WTC11 (cell line): Measurements from ENCODE around the gene GPC5. TPM values are rescaled to one million over a fixed set of nuclear protein-coding genes. Genes with fewer than 3 reads are reported as not detected.

Experiments used
- ATAC-seq: fragments of 200-7000 bp; cut with Tn5 transposase; 2 replicates; pipeline ENCODE4 v1.10.0; 2021; ENCODE audit warnings: mild to moderate bottlenecking, moderate library complexity
- CTCF ChIA-PET: fragments of 300-600 bp; sonication (Branson Sonifier 250); formaldehyde crosslinking; loops from one replicate; lab custom pipeline; 2021; ENCODE audit warnings: antibody characterized with exemption; lab: Charles Lee
- POLR2A ChIA-PET: fragments of 350-600 bp; sonication (Branson Sonifier 250); formaldehyde crosslinking; loops from one replicate; lab custom pipeline; 2021; ENCODE audit warnings: antibody characterized with exemption; lab: Charles Lee
- DNase-seq: peaks from one replicate; pipeline ENCODE4 v3.0.0; 2021; ENCODE audit warnings: low spot score
- H3K27ac Mint-ChIP-seq: 2 replicates; pipeline ENCODE4 v1.8.0; 2021; ENCODE audit warnings: mixed read lengths
- H3K27me3 Mint-ChIP-seq: 2 replicates; pipeline ENCODE4 v1.8.0; 2021; ENCODE audit warnings: low read depth, mild to moderate bottlenecking, moderate library complexity, mixed read lengths
- H3K36me3 Mint-ChIP-seq: 2 replicates; pipeline ENCODE4 v1.8.0; 2021; ENCODE audit warnings: mixed read lengths
- H3K4me1 Mint-ChIP-seq: 2 replicates; pipeline ENCODE4 v1.8.0; 2022; ENCODE audit warnings: mixed read lengths
- H3K4me3 Mint-ChIP-seq: 2 replicates; pipeline ENCODE4 v1.8.0; 2021; ENCODE audit warnings: mild to moderate bottlenecking, moderate library complexity, mixed read lengths
- H3K9me3 Mint-ChIP-seq: 2 replicates; pipeline ENCODE4 v1.8.0; 2021; ENCODE audit warnings: mixed read lengths
- CREM ChIP-seq: sonication (generic); formaldehyde crosslinking; IDR thresholded peaks from 2 replicates; pipeline ENCODE4 v1.8.1; 2022; ENCODE audit warnings: mild to moderate bottlenecking, missing genetic modification reagents, moderate library complexity
- GRHL2 ChIP-seq: fragments of 250-450 bp; sonication (Bioruptor Pico); IDR thresholded peaks from 2 replicates; pipeline ENCODE4 v1.8.0; 2022; ENCODE audit warnings: mild to moderate bottlenecking, moderate library complexity; ENCODE audit not compliant: insufficient replicate concordance, severe bottlenecking
- GTF2I ChIP-seq: fragments of 250-450 bp; sonication (Bioruptor Pico); conservative IDR thresholded peaks from 2 replicates; pipeline ENCODE4 v1.4.0; 2021; ENCODE audit warnings: mild to moderate bottlenecking
- MXD4 ChIP-seq: fragments of 250-450 bp; sonication (Bioruptor Pico); IDR thresholded peaks from 2 replicates; pipeline ENCODE4 v1.8.0; 2021; ENCODE audit warnings: mild to moderate bottlenecking, moderate library complexity, borderline replicate concordance
- MYBL2 ChIP-seq: sonication (generic); formaldehyde crosslinking; IDR thresholded peaks from 2 replicates; pipeline ENCODE4 v1.8.1; 2023; ENCODE audit warnings: mild to moderate bottlenecking, moderate library complexity, missing genetic modification reagents
- NR1H2 ChIP-seq: sonication (generic); formaldehyde crosslinking; IDR thresholded peaks from 2 replicates; pipeline ENCODE4 v1.9.0; 2021; ENCODE audit warnings: mild to moderate bottlenecking, moderate library complexity, missing genetic modification reagents
- NR2C2 ChIP-seq: sonication (generic); formaldehyde crosslinking; IDR thresholded peaks from 2 replicates; pipeline ENCODE4 v1.8.0; 2022; ENCODE audit warnings: mild to moderate bottlenecking, missing genetic modification reagents
- RELA ChIP-seq: sonication (generic); formaldehyde crosslinking; IDR thresholded peaks from 2 replicates; pipeline ENCODE4 v1.8.1; 2022; ENCODE audit warnings: missing genetic modification reagents, mild to moderate bottlenecking, borderline replicate concordance
- SMAD3 ChIP-seq: sonication (generic); formaldehyde crosslinking; IDR thresholded peaks from 2 replicates; pipeline ENCODE4 v1.8.0; 2022; ENCODE audit warnings: missing genetic modification reagents, mild to moderate bottlenecking, borderline replicate concordance
- ZBTB21 ChIP-seq: sonication (generic); formaldehyde crosslinking; IDR thresholded peaks from 2 replicates; pipeline ENCODE4 v1.8.1; 2023; ENCODE audit warnings: mild to moderate bottlenecking, missing genetic modification reagents, borderline replicate concordance
- ZNF138 ChIP-seq: sonication (generic); formaldehyde crosslinking; conservative IDR thresholded peaks from 2 replicates; pipeline ENCODE4 v1.8.1; 2022; ENCODE audit warnings: mild to moderate bottlenecking, moderate library complexity, missing genetic modification reagents
- ZNF219 ChIP-seq: sonication (generic); formaldehyde crosslinking; IDR thresholded peaks from 2 replicates; pipeline ENCODE4 v1.8.0; 2023; ENCODE audit warnings: missing genetic modification reagents, mild to moderate bottlenecking, borderline replicate concordance
- total RNA-seq: library from RNA; stranded (reverse); gene quantifications from 3 replicates; pipeline ENCODE4 v1.2.3, GENCODE V29; 2021
- TF ChIP-seq, protein P1 (sequence below): sonication (generic); formaldehyde crosslinking; IDR thresholded peaks from 2 replicates; pipeline ENCODE4 v1.8.1; 2023; ENCODE audit warnings: mild to moderate bottlenecking, missing genetic modification reagents
- TF ChIP-seq, protein P2 (sequence below): sonication (generic); formaldehyde crosslinking; IDR thresholded peaks from 2 replicates; pipeline ENCODE4 v1.8.0; 2023; ENCODE audit warnings: missing genetic modification reagents
- TF ChIP-seq, protein P3 (sequence below): sonication (generic); formaldehyde crosslinking; IDR thresholded peaks from 2 replicates; pipeline ENCODE4 v1.8.1; 2023; ENCODE audit warnings: mild to moderate bottlenecking, missing genetic modification reagents, moderate library complexity
- TF ChIP-seq, protein P4 (sequence below): sonication (generic); formaldehyde crosslinking; IDR thresholded peaks from 2 replicates; pipeline ENCODE4 v1.8.0; 2023; ENCODE audit warnings: missing genetic modification reagents, mild to moderate bottlenecking, borderline replicate concordance
- TF ChIP-seq, protein P5 (sequence below): sonication (generic); formaldehyde crosslinking; conservative IDR thresholded peaks from 2 replicates; pipeline ENCODE4 v1.8.1; 2023; ENCODE audit warnings: mild to moderate bottlenecking, low read depth, missing genetic modification reagents, moderate library complexity
- TF ChIP-seq, protein P6 (sequence below): sonication (generic); formaldehyde crosslinking; IDR thresholded peaks from 2 replicates; pipeline ENCODE4 v1.8.0; 2022; ENCODE audit warnings: mild to moderate bottlenecking, missing genetic modification reagents
- TF ChIP-seq, protein P7 (sequence below): sonication (generic); formaldehyde crosslinking; IDR thresholded peaks from 2 replicates; pipeline ENCODE4 v1.8.0; 2022; ENCODE audit warnings: mild to moderate bottlenecking, missing genetic modification reagents

The GPC5 gene
- total RNA-seq, 1 experiment from 2014 or later: 0.46 TPM

DNA sequence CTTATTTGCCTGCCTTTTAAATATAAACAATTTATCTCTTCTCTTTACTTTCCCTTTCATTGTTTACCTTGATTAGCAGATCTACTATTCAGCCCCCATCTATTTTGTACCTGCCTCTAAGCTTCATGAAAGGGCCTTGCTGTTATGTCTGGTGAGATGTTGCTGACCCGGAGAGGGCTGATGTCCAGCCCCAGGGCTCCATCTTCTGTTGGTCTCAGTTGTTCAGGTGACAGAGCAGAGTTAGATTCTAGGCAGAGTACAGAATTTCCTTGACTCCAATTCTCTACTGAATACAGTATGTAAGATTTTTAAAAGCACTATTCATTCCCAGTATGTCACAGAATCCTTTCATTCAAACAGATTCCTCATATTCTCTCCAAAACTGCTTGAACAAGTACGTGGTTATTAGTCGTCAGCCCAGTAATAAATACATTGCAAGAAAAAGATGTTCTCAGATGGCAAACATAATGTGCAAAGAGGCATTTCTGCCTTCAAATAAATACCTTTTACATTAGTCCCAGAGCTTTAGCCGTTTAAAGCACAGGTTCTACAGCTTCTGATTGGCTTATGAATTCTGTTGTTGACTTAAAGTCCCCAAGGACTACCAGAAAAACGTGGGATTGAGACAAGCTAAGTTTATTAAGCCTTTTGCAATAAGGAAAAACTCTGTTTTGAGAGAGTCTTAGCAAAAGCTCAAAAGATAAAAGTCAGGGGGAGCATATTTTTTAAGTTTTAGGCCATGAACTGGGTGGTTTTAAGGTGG, 159.1 kb downstream of the GPC5 start:
- CTCF ChIA-PET: interaction anchor here (1.9 kb wide), 1 partner anchor 20 kb away, joined by 8 read pairs; no protein-coding TSS in a partner anchor
- TF ChIP-seq RELA: no peak
- no peak for TF ChIP-seq CREM (CRISPR knock-in tag)
- TF ChIP-seq, protein P1, sequence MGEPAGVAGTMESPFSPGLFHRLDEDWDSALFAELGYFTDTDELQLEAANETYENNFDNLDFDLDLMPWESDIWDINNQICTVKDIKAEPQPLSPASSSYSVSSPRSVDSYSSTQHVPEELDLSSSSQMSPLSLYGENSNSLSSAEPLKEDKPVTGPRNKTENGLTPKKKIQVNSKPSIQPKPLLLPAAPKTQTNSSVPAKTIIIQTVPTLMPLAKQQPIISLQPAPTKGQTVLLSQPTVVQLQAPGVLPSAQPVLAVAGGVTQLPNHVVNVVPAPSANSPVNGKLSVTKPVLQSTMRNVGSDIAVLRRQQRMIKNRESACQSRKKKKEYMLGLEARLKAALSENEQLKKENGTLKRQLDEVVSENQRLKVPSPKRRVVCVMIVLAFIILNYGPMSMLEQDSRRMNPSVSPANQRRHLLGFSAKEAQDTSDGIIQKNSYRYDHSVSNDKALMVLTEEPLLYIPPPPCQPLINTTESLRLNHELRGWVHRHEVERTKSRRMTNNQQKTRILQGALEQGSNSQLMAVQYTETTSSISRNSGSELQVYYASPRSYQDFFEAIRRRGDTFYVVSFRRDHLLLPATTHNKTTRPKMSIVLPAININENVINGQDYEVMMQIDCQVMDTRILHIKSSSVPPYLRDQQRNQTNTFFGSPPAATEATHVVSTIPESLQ (CRISPR knock-in tag): no peak
- TF ChIP-seq, protein P2, sequence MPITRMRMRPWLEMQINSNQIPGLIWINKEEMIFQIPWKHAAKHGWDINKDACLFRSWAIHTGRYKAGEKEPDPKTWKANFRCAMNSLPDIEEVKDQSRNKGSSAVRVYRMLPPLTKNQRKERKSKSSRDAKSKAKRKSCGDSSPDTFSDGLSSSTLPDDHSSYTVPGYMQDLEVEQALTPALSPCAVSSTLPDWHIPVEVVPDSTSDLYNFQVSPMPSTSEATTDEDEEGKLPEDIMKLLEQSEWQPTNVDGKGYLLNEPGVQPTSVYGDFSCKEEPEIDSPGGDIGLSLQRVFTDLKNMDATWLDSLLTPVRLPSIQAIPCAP (CRISPR knock-in tag): no peak
- TF ChIP-seq, protein P3, sequence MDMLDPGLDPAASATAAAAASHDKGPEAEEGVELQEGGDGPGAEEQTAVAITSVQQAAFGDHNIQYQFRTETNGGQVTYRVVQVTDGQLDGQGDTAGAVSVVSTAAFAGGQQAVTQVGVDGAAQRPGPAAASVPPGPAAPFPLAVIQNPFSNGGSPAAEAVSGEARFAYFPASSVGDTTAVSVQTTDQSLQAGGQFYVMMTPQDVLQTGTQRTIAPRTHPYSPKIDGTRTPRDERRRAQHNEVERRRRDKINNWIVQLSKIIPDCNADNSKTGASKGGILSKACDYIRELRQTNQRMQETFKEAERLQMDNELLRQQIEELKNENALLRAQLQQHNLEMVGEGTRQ: no peak
- TF ChIP-seq GRHL2 (CRISPR knock-in tag): no peak
- TF ChIP-seq, protein P4, sequence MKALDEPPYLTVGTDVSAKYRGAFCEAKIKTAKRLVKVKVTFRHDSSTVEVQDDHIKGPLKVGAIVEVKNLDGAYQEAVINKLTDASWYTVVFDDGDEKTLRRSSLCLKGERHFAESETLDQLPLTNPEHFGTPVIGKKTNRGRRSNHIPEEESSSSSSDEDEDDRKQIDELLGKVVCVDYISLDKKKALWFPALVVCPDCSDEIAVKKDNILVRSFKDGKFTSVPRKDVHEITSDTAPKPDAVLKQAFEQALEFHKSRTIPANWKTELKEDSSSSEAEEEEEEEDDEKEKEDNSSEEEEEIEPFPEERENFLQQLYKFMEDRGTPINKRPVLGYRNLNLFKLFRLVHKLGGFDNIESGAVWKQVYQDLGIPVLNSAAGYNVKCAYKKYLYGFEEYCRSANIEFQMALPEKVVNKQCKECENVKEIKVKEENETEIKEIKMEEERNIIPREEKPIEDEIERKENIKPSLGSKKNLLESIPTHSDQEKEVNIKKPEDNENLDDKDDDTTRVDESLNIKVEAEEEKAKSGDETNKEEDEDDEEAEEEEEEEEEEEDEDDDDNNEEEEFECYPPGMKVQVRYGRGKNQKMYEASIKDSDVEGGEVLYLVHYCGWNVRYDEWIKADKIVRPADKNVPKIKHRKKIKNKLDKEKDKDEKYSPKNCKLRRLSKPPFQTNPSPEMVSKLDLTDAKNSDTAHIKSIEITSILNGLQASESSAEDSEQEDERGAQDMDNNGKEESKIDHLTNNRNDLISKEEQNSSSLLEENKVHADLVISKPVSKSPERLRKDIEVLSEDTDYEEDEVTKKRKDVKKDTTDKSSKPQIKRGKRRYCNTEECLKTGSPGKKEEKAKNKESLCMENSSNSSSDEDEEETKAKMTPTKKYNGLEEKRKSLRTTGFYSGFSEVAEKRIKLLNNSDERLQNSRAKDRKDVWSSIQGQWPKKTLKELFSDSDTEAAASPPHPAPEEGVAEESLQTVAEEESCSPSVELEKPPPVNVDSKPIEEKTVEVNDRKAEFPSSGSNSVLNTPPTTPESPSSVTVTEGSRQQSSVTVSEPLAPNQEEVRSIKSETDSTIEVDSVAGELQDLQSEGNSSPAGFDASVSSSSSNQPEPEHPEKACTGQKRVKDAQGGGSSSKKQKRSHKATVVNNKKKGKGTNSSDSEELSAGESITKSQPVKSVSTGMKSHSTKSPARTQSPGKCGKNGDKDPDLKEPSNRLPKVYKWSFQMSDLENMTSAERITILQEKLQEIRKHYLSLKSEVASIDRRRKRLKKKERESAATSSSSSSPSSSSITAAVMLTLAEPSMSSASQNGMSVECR (CRISPR knock-in tag): no peak
- no peak for TF ChIP-seq ZBTB21 (CRISPR knock-in tag)
- TF ChIP-seq MXD4: no peak
- TF ChIP-seq, protein P5, sequence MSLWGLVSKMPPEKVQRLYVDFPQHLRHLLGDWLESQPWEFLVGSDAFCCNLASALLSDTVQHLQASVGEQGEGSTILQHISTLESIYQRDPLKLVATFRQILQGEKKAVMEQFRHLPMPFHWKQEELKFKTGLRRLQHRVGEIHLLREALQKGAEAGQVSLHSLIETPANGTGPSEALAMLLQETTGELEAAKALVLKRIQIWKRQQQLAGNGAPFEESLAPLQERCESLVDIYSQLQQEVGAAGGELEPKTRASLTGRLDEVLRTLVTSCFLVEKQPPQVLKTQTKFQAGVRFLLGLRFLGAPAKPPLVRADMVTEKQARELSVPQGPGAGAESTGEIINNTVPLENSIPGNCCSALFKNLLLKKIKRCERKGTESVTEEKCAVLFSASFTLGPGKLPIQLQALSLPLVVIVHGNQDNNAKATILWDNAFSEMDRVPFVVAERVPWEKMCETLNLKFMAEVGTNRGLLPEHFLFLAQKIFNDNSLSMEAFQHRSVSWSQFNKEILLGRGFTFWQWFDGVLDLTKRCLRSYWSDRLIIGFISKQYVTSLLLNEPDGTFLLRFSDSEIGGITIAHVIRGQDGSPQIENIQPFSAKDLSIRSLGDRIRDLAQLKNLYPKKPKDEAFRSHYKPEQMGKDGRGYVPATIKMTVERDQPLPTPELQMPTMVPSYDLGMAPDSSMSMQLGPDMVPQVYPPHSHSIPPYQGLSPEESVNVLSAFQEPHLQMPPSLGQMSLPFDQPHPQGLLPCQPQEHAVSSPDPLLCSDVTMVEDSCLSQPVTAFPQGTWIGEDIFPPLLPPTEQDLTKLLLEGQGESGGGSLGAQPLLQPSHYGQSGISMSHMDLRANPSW: no peak
- TF ChIP-seq SMAD3: no peak
- TF ChIP-seq NR2C2 (CRISPR knock-in tag): no peak
- no peak for TF ChIP-seq MYBL2 (CRISPR knock-in tag)
- TF ChIP-seq, all 79 proteins: peak for 0
- Mint-ChIP-seq H3K27ac (no peak overlapping the region), H3K4me1 (no peaks in the 10 kb centered on the region), H3K36me3 (peaks cover 10% of the 10 kb centered on the region), H3K9me3 (peaks cover 29% of the 10 kb centered on the region), H3K4me3 (no peak overlapping the region), H3K27me3 (no peaks in the 10 kb centered on the region)
- DNase-seq (no peak), ATAC-seq (no peak)
- POLR2A ChIA-PET: interaction anchor here (0.6 kb wide), 1 partner anchor 45 kb away, joined by 3 read pairs; no protein-coding TSS in a partner anchor

DNA sequence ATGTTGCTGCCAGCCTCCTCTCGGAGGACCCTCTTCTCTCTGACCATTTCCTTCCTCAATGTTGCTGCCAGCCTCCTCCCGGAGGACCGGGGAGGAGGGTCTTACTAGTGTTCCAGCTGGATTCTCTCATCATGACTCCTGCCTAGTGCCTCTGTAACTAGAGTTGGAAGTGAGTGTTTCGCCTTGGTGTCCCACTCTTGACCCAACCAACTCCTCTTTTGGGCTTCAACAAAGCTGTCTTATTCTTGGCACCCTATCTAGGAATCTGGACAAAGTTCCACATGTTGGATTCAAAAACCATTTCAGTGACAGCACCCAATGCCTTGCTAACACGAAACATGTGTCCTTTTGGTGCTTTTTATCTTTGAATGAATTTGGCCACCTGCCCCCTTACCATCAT, 165.4 kb downstream of the GPC5 start:
- CTCF ChIA-PET: no interaction called here
- no peaks in the 10 kb centered on the region for H3K9me3 Mint-ChIP-seq
- H3K27me3 Mint-ChIP-seq: no peaks in the 10 kb centered on the region
- H3K36me3 Mint-ChIP-seq: no peaks in the 10 kb centered on the region
- DNase-seq (no peak), ATAC-seq (no peak)
- POLR2A ChIA-PET: no interaction called here
- no peak overlapping the region for H3K4me3 Mint-ChIP-seq
- H3K4me1 Mint-ChIP-seq: no peaks in the 10 kb centered on the region
- no peak overlapping the region for H3K27ac Mint-ChIP-seq
- no peak for TF ChIP-seq ZNF219 (CRISPR knock-in tag)
- TF ChIP-seq MYBL2 (CRISPR knock-in tag): no peak
- no peak for TF ChIP-seq ZNF138 (CRISPR knock-in tag)
- TF ChIP-seq, protein P5: no peak
- TF ChIP-seq, protein P6, sequence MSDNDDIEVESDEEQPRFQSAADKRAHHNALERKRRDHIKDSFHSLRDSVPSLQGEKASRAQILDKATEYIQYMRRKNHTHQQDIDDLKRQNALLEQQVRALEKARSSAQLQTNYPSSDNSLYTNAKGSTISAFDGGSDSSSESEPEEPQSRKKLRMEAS (CRISPR knock-in tag): no peak
- TF ChIP-seq NR1H2 (CRISPR knock-in tag): no peak
- TF ChIP-seq GTF2I (CRISPR knock-in tag): no peak
- TF ChIP-seq, protein P7, sequence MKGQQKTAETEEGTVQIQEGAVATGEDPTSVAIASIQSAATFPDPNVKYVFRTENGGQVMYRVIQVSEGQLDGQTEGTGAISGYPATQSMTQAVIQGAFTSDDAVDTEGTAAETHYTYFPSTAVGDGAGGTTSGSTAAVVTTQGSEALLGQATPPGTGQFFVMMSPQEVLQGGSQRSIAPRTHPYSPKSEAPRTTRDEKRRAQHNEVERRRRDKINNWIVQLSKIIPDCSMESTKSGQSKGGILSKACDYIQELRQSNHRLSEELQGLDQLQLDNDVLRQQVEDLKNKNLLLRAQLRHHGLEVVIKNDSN (CRISPR knock-in tag): no peak
